ENCODE results near the gene TENT4A.

The TENT4A gene

DNA sequence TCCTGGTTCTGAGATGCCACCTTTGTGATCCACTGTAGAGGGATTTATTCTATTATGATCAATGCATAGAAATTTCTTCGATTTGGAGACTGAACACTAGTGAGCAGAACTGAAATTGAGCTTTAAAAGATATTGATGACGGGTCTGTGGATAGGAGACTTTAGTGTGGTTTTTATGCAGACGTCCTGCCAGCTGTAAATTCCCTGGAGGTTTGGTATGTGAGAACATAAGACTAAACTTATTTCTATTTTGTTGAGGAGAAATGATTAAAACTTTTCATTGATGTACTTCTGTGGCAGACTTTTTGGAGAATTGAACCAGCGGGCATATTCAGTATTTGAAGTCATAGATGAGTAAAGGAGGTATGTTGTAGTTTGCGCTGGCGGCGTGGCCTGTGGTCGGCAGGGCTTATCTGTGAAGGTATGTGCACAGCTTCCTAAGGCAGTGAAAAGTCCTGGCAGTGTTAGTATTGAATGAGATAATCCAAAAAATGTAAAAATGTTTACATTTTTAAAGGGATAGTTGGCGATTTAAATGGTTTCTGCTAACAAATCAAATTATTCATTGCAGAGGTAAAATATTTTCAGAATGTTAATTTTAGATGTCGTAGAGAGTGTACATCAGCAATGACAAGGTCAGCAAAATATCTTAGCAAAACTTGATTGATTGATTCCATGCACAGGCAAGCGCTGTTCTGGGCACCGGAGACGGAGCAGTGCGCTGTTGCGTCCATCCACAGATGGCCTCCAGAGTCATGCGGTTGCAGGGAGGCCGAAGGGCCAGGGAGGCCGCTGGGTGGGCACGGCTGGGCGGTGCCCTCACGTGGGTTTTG, 20.4 kb downstream of the TENT4A start:
- DNase-seq (ENCODE audit: low read depth in 2 of 2), result peak; percentile 16 to 17

GRCh38 chr5:6734243-6734700, 21.0 kb downstream of the TENT4A start:
- DNase-seq (ENCODE audit: low read depth in 2 of 2), result no peak

DNA sequence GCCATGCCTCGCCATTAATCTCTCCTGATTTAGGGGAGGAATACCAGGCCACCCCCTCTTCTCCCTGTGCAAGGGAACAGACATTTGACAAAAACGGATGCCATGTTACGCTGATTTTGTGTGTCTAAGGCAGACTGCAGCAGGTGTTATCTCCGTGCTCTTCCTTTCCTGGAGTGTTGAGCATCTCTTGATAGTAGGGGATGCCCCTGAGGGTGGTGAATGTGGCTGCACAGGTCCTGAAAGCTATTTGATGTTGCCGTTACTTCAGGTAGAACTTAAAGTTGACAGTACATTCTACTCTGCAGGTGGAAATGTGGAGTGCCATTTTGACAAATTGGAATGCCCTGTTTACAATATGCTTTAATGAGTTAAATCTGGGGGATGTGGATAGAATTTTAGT, 21.5 kb downstream of the TENT4A start:
- no peak for DNase-seq (ENCODE audit: low read depth in 2 of 2)

GRCh38 chr5:6736106-6736505, 22.9 kb downstream of the TENT4A start:
- DNase-seq (ENCODE audit: low read depth in 2 of 2), result no peak

GRCh38 chr5:6736524-6737042, 23.4 kb downstream of the TENT4A start:
- DNase-seq (ENCODE audit: low read depth in 2 of 2), result no peak

GRCh38 chr5:6737043-6737941, 24.1 kb downstream of the TENT4A start:
- no peak for DNase-seq (ENCODE audit: low read depth in 2 of 2)

GRCh38 chr5:6739603-6740002, 26.4 kb downstream of the TENT4A start:
- DNase-seq (ENCODE audit: low read depth in 2 of 2), result no peak

GRCh38 chr5:6740586-6741150, 27.4 kb downstream of the TENT4A start:
- DNase-seq (ENCODE audit: low read depth in 2 of 2), result no peak

- DNase-seq (ENCODE audit: low read depth in 2 of 2), result no peak
Observed at GRCh38 chr5:6742081-6742758, 29.0 kb downstream of the TENT4A start.

DNA sequence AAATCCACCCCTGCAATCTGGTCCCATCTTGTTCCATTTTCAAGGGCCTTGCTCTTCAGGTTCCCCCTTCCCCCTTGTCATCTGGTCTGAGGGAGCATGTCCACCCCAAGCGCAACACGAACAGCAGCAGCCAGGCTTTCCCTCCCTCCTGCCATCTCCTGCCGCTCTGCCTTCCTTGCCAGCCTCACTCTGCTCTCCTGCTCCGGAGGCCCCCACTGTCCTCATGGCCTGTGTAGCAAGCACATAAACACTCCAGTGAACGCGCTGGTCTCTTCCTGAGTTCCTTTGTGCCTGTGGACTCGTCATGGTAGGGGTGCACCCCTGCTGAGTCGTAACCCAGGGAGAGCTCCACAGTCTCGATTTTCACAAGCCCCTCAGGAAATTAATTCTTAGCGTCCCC, 29.9 kb downstream of the TENT4A start:
- DNase-seq (ENCODE audit: low read depth in 2 of 2), result no peak

DNA sequence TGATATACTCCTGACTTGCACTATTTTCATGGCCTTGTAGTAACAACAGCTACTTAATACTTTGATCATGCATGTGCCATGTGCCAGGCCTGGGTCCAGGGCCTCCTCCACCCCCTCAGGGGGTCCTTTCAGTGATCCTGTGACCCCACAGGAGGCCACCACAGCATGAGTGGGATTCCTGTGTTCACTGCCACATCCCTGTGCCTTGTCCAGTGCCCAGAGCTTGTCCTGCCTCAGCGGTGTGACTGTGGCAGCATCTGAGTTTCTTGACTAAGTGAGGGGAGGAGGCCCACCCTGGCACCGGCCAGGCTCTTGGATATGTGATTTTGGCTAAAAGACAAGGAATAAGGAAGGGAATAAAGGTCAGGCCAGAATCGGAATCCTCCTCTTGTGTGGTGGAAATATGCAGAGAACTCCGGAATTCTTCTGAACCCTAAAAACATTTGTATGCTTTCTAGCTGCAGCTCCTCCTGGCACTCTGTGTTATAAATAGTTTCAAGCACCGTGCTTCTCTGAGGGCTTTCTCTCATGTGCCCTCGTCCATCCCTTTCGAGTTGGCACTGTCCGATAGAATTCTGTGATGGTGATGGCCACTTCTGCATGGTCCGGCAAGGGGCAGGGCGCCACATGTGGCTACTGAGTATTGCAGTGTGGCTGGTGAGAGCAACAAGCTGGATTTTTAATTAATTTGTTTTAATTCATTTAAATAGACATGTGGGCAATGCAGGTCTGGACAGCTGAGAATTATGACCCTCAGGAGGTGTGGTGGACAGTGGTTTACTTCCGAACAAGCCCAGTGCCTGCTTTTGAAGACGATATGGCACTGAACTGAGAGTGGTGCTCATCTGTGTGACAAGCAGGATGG, 31.8 kb downstream of the TENT4A start:
- DNase-seq (ENCODE audit: low read depth in 2 of 2), result no peak

- DNase-seq (ENCODE audit: low read depth in 2 of 2), result peak in 1 of 2 experiments; percentile 21
Observed at GRCh38 chr5:6745706-6746222, 32.5 kb downstream of the TENT4A start.

DNA sequence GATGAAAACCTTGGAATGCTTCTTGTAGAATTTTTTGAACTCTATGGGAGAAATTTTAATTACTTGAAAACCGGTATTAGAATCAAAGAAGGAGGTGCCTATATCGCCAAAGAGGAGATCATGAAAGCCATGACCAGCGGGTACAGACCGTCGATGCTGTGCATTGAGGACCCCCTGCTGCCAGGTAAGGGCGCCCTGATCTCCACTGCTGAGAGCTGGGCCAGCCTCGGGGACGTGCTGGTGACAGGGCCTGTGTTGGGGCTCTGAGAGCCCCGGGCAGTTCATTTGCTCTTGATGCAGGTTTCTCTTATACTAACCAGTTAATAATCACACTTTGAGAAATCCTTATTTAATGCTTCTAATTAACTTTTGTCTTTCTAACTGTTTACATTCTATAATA, 33.0 kb downstream of the TENT4A start:
- DNase-seq (ENCODE audit: low read depth in 2 of 2), result no peak

- no peak for DNase-seq (ENCODE audit: low read depth in 2 of 2)
Observed at GRCh38 chr5:6747103-6747502, 33.9 kb downstream of the TENT4A start.

GRCh38 chr5:6748142-6748541, 34.9 kb downstream of the TENT4A start:
- no peak for DNase-seq (ENCODE audit: low read depth in 2 of 2)

DNA sequence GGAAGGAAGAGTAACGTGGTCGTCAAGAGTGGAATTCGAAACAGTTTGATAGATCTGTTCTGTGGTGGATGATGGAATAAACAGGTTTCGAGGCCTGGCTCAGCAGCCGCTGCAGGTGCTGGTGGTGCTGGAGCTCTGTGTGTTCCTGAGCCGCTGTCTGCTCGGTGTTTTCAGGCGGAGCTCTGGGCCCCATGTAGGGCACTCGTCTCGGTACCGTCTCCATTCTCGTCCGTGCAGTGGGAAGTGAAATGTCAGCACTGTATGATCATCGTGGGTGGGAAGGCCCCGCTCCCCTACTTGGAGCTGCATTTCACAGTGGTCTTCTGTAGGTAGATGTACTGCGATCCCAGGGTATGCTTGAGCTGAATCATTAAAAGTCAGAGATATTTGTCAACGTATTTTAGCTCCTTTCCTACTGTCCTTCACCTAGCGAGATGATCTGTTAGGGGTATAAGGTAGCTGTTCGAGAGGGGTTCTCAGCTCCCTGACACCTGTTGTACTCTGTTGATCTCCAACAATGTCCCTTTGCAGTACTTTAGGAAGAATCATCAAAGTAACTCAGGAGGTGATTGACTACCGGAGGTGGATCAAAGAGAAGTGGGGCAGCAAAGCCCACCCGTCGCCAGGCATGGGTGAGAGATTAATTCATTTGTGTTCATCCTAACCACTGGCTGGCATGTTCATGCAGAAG, 35.9 kb downstream of the TENT4A start:
- DNase-seq (ENCODE audit: low read depth in 2 of 2), result no peak

GRCh38 chr5:6750142-6750840, 37.1 kb downstream of the TENT4A start:
- no peak for DNase-seq (ENCODE audit: low read depth in 2 of 2)

DNA sequence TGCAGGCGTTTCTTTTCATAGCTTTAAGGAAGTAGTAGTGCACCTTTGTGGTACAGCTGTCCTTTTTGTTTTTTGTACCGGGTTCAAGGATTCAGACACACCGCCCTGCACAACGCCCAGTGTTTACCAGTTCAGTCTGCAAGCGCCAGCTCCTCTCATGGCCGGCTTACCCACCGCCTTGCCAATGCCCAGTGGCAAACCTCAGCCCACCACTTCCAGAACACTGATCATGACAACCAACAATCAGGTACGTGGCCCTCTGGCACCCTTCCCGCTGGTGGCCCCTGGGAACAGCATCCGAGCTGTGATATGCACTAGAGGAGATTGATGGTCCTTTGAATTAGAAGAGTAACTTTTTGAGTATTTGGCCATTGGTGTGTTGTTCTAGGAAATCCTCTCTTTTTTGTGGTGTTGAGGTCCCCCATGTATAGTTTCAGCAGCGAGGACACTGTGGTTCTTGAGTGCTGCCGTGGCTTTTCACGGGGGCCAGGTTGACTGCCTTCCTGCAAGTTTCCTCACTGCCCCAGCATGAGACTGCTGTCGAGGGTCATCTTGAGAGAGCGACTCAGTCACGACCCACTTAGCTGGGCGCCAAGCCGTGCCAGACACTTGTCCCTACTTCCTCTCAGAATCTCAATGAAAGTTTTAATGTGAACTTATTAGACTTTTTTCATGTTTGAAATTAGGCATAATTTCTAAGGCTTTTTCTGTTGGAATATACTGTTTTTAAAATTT, 37.9 kb downstream of the TENT4A start:
- no peak for DNase-seq (ENCODE audit: low read depth in 2 of 2)
